ENCODE measurements around the gene CLEC11A. TPM values are rescaled to one million over a fixed set of nuclear protein-coding genes. Genes with fewer than 3 reads are reported as not detected.
"Not testable (repeated sequence)": the region's sequence is repeated elsewhere in the genome, so short reads cannot be mapped to it uniquely, and the experiment has no call there.

Gene CLEC11A
- total and polyA plus RNA-seq, 2 experiments from 2014 or later: 122 to 164 TPM

DNA sequence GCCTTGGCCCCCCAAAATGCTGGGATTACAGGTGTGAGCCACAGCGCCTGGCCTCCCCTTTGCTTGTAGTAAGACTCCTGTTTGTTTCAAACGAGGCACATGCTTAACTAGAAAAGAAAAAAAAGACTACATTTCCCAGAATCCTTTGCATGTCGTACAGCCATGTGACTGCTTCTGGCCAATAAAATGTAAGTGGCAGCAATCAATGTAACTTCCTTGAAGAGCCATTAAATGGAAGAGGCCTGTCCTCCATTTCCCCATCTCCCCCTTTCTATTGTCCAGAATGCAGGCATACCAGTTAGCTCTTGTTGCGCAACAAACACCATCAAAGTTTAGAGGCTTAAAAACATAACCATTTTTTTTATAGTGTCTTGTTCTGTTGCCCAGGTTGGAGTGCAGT is 36.7 kb downstream of the CLEC11A start:
- TF ChIP-seq EZH2 (IDR thresholded peaks at IDR 0.05; ENCODE audit: insufficient read depth, poor library complexity, severe bottlenecking) (no peak), EZH2phosphoT487 (IDR thresholded peaks at IDR 0.05; ENCODE audit: insufficient read depth, low read depth) (no peak)
- Histone ChIP-seq H4K20me1 (ENCODE audit: insufficient read depth) (no peaks in the 10 kb centered on the region), H3K79me2 (ENCODE audit: insufficient read depth) (no peaks in the 10 kb centered on the region), H3K9me3 (ENCODE audit: low read depth) (no peaks in the 10 kb centered on the region), H3K9me2 (ENCODE audit: insufficient read depth) (no peaks in the 10 kb centered on the region), H3K27me3 (replicated peaks; ENCODE audit: insufficient read depth) (no peaks in the 10 kb centered on the region), H2AFZ (0 out of 2 replicates have a peak overlapping the region, but pooled peaks have one; percentile 38), H3F3A (ENCODE audit: insufficient read depth) (no peaks in the 10 kb centered on the region), H3K27ac (no peak overlapping the region), H3K36me3 (ENCODE audit: low read depth) (no peaks in the 10 kb centered on the region), H3K9ac (no peak overlapping the region), H3K4me1 (ENCODE audit: insufficient read depth) (no peaks in the 10 kb centered on the region), H3K4me3 (no peak overlapping the region), H3K4me2 (ENCODE audit: unreplicated experiment) (no peak overlapping the region)
- DNase-seq: peak; percentile 45
- in situ Hi-C loops (cut with MboI): no loop called here
- WGBS, 2 experiments (ENCODE audit: low coverage in 1 of 2, low lambda C conversion rate in 2 of 2, missing lambda C conversion rate in 2 of 2): 34 to 47% methylated on average over 4 of the region's 4 CpGs

DNA sequence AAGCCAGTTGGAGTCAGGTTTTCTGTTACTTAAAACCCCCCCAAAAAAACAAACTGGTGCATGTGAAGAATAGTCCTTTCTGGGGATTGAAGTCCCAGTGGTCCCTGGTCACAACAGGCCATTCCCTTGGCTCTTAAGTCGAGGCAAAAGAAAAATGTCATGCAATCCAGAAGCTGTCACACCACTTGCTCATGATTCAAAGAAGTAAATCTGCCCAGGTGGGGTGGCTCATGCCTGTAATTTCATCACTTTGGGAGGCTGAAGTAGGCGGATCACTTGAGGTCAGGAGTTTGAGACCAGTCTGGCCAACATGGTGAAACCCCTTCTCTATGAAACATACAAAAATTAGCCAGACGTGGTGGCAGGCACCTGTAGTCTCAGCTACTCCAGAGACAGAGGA is 38.3 kb downstream of the CLEC11A start:
- H3K27me3 ChIP-seq (replicated peaks; ENCODE audit: insufficient read depth); H3K27ac ChIP-seq; H3K9me2 ChIP-seq (ENCODE audit: insufficient read depth); H3K36me3 ChIP-seq (ENCODE audit: low read depth); H3K79me2 ChIP-seq (ENCODE audit: insufficient read depth); H2AFZ ChIP-seq; DNase-seq; in situ Hi-C loops (cut with MboI); H3K9ac ChIP-seq; H3K9me3 ChIP-seq (ENCODE audit: low read depth); H3K4me3 ChIP-seq; H3F3A ChIP-seq (ENCODE audit: insufficient read depth); H3K4me1 ChIP-seq (ENCODE audit: insufficient read depth); H3K4me2 ChIP-seq (ENCODE audit: unreplicated experiment); H4K20me1 ChIP-seq (ENCODE audit: insufficient read depth): not testable (repeated sequence)
- WGBS, 2 experiments (ENCODE audit: low coverage in 1 of 2, low lambda C conversion rate in 2 of 2, missing lambda C conversion rate in 2 of 2): 18 to 33% methylated on average over 3 of the region's 3 CpGs

DNA sequence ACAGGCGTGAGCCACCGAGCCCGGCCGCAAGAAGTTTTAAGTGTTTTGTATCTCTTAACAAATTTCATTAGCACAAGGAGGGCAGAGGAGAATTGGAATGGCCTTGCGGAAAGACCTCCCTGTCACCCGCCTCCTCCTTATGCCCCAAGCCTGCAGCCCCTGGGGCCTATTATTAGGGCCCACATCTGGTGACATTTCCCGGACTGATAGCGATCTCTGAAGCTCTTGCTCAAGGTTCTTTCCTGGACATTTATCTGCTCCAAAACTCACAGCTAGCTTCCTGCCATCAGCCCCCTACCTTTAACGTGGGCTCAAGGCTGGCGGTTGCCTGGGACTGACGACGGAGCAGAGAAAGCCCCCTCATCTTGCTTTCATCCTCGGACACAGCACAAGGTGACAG is 40.4 kb downstream of the CLEC11A start:
- H3K36me3 ChIP-seq (ENCODE audit: low read depth); H2AFZ ChIP-seq; H3K9me2 ChIP-seq (ENCODE audit: insufficient read depth); H3K9ac ChIP-seq; H3K27me3 ChIP-seq (replicated peaks; ENCODE audit: insufficient read depth); H3K27ac ChIP-seq; in situ Hi-C loops (cut with MboI); H4K20me1 ChIP-seq (ENCODE audit: insufficient read depth); H3K4me2 ChIP-seq (ENCODE audit: unreplicated experiment); H3K9me3 ChIP-seq (ENCODE audit: low read depth); H3F3A ChIP-seq (ENCODE audit: insufficient read depth); H3K79me2 ChIP-seq (ENCODE audit: insufficient read depth); H3K4me1 ChIP-seq (ENCODE audit: insufficient read depth); DNase-seq; H3K4me3 ChIP-seq: not testable (repeated sequence)
- WGBS, 2 experiments (ENCODE audit: low coverage in 1 of 2, low lambda C conversion rate in 2 of 2, missing lambda C conversion rate in 2 of 2): 38 to 44% methylated on average over 10 to 13 of the region's 13 CpGs

DNA sequence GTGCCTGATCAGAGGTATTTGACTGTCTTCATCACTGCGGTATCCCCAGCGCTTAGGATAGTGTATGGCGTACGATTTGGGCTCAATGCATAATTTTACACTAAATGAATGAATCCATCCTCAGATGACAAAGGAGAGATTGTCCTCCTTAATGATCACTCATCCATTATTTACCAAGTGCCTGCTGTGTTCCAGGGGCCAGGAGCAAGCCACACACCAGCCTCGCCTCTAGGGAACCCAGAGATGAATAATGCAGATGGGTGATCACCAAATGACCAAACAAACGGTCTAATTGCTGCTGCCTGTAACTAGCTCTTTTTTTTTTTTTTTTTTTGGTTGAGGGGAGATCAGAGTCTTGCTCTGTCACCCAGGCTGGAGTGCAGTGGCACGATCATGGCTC is 41.2 kb downstream of the CLEC11A start:
- Histone ChIP-seq H3K79me2 (ENCODE audit: insufficient read depth) (no peaks in the 10 kb centered on the region), H3K9me3 (ENCODE audit: low read depth) (no peaks in the 10 kb centered on the region), H3K9me2 (ENCODE audit: insufficient read depth) (no peaks in the 10 kb centered on the region), H3K36me3 (ENCODE audit: low read depth) (no peaks in the 10 kb centered on the region), H3F3A (ENCODE audit: insufficient read depth) (no peaks in the 10 kb centered on the region), H3K4me3 (no peak overlapping the region), H4K20me1 (ENCODE audit: insufficient read depth) (no peaks in the 10 kb centered on the region), H2AFZ (no peak overlapping the region), H3K9ac (no peak overlapping the region), H3K4me2 (ENCODE audit: unreplicated experiment) (no peak overlapping the region), H3K27ac (no peak overlapping the region), H3K4me1 (ENCODE audit: insufficient read depth) (no peaks in the 10 kb centered on the region), H3K27me3 (replicated peaks; ENCODE audit: insufficient read depth) (no peaks in the 10 kb centered on the region; the same call in 1 of the 2 replicates)
- no peak for TF ChIP-seq EZH2 (IDR thresholded peaks at IDR 0.05; ENCODE audit: insufficient read depth, poor library complexity, severe bottlenecking)
- no peak for TF ChIP-seq EZH2phosphoT487 (IDR thresholded peaks at IDR 0.05; ENCODE audit: insufficient read depth, low read depth)
- in situ Hi-C loops (cut with MboI): no loop called here
- WGBS, 2 experiments (ENCODE audit: low coverage in 1 of 2, low lambda C conversion rate in 2 of 2, missing lambda C conversion rate in 2 of 2): 54 to 56% methylated on average over 7 of the region's 7 CpGs
- DNase-seq: no peak

DNA sequence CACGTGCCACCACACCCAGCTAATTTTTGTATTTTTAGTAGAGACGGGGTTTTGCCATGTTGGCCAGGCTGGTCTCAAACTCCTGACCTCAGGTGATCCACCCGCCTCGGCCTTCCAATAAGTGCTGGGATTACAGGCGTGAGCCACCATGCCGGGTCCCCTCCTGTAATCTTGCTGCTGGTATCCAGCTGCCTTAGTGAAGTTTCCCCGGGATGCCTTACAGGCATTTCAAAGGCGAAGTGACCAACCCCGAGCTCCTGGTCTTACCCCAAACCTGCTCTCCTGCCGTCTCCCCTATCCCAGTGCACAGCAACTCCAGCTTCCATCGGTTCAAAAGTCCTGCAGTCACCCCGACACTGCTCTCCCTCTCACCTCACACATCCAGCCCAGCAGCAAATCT is 43.6 kb downstream of the CLEC11A start:
- H3K27me3 ChIP-seq (replicated peaks; ENCODE audit: insufficient read depth); H3K9me2 ChIP-seq (ENCODE audit: insufficient read depth); H3K79me2 ChIP-seq (ENCODE audit: insufficient read depth); H3K9ac ChIP-seq; H3K27ac ChIP-seq; H3K4me3 ChIP-seq; H2AFZ ChIP-seq; H3K4me2 ChIP-seq (ENCODE audit: unreplicated experiment); H3K4me1 ChIP-seq (ENCODE audit: insufficient read depth); DNase-seq; H3F3A ChIP-seq (ENCODE audit: insufficient read depth); H3K36me3 ChIP-seq (ENCODE audit: low read depth); in situ Hi-C loops (cut with MboI); H3K9me3 ChIP-seq (ENCODE audit: low read depth); H4K20me1 ChIP-seq (ENCODE audit: insufficient read depth): not testable (repeated sequence)
- WGBS, 2 experiments (ENCODE audit: low coverage in 1 of 2, low lambda C conversion rate in 2 of 2, missing lambda C conversion rate in 2 of 2): 45 to 52% methylated on average over 10 to 12 of the region's 12 CpGs

DNA sequence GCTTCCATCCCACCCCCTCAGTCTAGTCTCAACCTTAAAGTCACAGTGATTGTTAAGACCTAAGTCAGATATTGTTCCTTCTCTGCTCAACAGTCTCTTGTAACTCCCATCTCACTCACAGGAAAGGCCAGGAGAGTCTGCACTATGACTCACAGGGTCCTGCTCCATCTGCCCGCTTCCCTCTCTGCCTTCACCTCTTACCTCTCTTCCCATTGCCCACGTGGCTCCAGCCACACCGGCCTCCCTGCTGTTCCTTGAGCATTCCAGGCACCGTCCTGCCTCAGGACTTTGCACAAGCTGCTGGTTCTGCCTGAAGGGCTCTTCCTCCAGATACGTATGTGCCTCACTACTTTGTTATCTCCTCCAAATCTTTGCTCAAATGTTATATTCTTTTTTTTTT is 44.1 kb downstream of the CLEC11A start:
- in situ Hi-C loops (cut with MboI); H3K27me3 ChIP-seq (replicated peaks; ENCODE audit: insufficient read depth); H4K20me1 ChIP-seq (ENCODE audit: insufficient read depth); H3F3A ChIP-seq (ENCODE audit: insufficient read depth); H3K4me2 ChIP-seq (ENCODE audit: unreplicated experiment); H3K9ac ChIP-seq; H3K9me2 ChIP-seq (ENCODE audit: insufficient read depth); H3K4me1 ChIP-seq (ENCODE audit: insufficient read depth); H3K36me3 ChIP-seq (ENCODE audit: low read depth); H2AFZ ChIP-seq; H3K27ac ChIP-seq; DNase-seq; H3K79me2 ChIP-seq (ENCODE audit: insufficient read depth); H3K4me3 ChIP-seq; H3K9me3 ChIP-seq (ENCODE audit: low read depth): not testable (repeated sequence)
- 7 to 20% methylated on average over 5 of the region's 5 CpGs for WGBS, 2 experiments (ENCODE audit: low coverage in 1 of 2, low lambda C conversion rate in 2 of 2, missing lambda C conversion rate in 2 of 2)

Data from GM23248 (cell line).